HG03064 (cell line): ENCODE data around the gene VDAC1.

Experiments
- ATAC-seq: cut with Tn5 transposase; IDR thresholded peaks from one replicate; pipeline ENCODE4 v1.9.1; 2021; ENCODE audit warnings: low read depth; ENCODE audit not compliant: unreplicated experiment

Gene VDAC1

GRCh38 chr5:133930061-133930812 is 74.5 kb downstream of the VDAC1 start:
- ATAC-seq, result no peak

GRCh38 chr5:133928587-133929393 is 76.0 kb downstream of the VDAC1 start:
- no peak for ATAC-seq

GRCh38 chr5:133927300-133928180 is 77.2 kb downstream of the VDAC1 start:
- ATAC-seq, result no peak

GRCh38 chr5:133926489-133927299 is 78.1 kb downstream of the VDAC1 start:
- no peak for ATAC-seq

GRCh38 chr5:133925866-133926488 is 78.8 kb downstream of the VDAC1 start:
- ATAC-seq, result no peak

GRCh38 chr5:133925269-133925668 is 79.5 kb downstream of the VDAC1 start:
- ATAC-seq, result no peak

GRCh38 chr5:133924221-133924920 is 80.4 kb downstream of the VDAC1 start:
- ATAC-seq, result no peak

GRCh38 chr5:133921979-133922378 is 82.8 kb downstream of the VDAC1 start:
- no peak for ATAC-seq
